ENCODE data around the gene SLC66A3. TPM values are rescaled to one million over a fixed set of nuclear protein-coding genes. Genes with fewer than 3 reads are reported as not detected.

The SLC66A3 gene
- total RNA-seq: 30.3 and 84.0 TPM in 2 replicates

GRCh38 chr2:11155381-11156035 lies at the start of gene SLC66A3:
SLC66A3 (plus strand) TSS chr2:11155467; CDS start chr2:11155547, 80 bp downstream.

Other genes starting within 250 kb of the SLC66A3 start
- gene KCNF1, start 243.5 kb upstream of the SLC66A3 start, total RNA-seq: under 0.01 TPM in 1 of 2 replicates, not detected in the other
- gene ROCK2, start 189.2 kb downstream of the SLC66A3 start, total RNA-seq: 38.1 and 47.4 TPM in 2 replicates

All from regular cardiac myocyte (primary cell).